Measurements from ENCODE around the gene PNMA1. TPM values are rescaled to one million over a fixed set of nuclear protein-coding genes. Genes with fewer than 3 reads are reported as not detected.

The PNMA1 gene
- total RNA-seq, 4 donors from 2014 or later: 12.6 to 58.0 (median 39.4) TPM

DNA sequence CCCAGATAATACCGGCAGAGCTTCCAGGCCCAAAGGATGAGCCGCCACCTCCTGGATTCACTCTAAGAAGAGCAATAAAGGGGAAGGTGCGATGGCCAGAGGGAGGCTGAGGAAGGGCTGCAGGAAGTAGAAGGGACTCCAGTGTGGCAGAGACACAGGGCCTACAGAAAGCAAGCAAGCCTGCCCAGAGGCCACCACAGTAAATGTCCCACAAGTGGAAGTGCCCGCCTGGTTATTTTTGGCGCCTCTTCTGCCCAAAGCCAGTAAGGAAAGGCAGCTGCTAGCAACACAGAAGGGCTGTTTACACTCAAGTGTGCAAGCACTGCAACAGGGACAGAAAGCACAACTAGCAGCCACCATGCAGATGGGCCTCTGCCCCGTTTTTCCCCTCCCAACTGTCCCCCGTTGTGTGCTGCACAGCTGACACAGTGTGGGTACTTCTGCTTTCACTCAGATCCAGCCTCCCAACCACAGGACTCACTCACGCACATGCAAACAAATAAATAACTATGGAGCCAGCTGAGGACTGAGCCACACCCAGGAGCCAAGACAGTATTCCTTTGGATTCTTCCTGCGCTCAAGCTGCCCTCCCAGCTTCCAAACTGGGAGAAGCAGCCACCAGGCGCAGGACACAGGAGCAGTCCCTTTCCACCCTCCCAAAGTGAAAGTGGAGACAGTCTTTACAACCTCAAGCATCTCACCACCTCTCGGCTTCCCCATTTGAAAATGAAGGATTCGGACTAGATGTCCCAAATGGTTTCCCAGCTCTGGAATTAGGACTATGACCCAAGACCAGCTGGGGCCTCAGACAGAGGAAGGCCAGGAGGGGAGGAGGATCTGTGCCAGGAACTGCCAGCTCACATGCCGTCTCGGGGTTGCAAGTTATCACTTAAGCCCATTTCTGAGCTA is 40.0 kb upstream of the PNMA1 start:
- peak overlapping the region in 1 of 2 donors; percentile 14 for H3K4me3 ChIP-seq
- TF ChIP-seq, protein P1, sequence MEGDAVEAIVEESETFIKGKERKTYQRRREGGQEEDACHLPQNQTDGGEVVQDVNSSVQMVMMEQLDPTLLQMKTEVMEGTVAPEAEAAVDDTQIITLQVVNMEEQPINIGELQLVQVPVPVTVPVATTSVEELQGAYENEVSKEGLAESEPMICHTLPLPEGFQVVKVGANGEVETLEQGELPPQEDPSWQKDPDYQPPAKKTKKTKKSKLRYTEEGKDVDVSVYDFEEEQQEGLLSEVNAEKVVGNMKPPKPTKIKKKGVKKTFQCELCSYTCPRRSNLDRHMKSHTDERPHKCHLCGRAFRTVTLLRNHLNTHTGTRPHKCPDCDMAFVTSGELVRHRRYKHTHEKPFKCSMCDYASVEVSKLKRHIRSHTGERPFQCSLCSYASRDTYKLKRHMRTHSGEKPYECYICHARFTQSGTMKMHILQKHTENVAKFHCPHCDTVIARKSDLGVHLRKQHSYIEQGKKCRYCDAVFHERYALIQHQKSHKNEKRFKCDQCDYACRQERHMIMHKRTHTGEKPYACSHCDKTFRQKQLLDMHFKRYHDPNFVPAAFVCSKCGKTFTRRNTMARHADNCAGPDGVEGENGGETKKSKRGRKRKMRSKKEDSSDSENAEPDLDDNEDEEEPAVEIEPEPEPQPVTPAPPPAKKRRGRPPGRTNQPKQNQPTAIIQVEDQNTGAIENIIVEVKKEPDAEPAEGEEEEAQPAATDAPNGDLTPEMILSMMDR (IDR thresholded peaks at IDR 0.05): no peak
- no peak for TF ChIP-seq POLR2A (IDR thresholded peaks at IDR 0.05)
- DNase-seq: no peak
- H3K36me3 ChIP-seq: no peaks in the 10 kb centered on the region
- H3K27ac ChIP-seq: peak overlapping the region; percentile 95 to 97
- no peaks in the 10 kb centered on the region for H3K9me3 ChIP-seq
- no peaks in the 10 kb centered on the region for H3K27me3 ChIP-seq
- H3K4me1 ChIP-seq: peaks cover 31 to 69% of the 10 kb centered on the region in 2 donors
- intact Hi-C loops (cut with DNase I; ENCODE audit: low total_unique reads): no loop called here

DNA sequence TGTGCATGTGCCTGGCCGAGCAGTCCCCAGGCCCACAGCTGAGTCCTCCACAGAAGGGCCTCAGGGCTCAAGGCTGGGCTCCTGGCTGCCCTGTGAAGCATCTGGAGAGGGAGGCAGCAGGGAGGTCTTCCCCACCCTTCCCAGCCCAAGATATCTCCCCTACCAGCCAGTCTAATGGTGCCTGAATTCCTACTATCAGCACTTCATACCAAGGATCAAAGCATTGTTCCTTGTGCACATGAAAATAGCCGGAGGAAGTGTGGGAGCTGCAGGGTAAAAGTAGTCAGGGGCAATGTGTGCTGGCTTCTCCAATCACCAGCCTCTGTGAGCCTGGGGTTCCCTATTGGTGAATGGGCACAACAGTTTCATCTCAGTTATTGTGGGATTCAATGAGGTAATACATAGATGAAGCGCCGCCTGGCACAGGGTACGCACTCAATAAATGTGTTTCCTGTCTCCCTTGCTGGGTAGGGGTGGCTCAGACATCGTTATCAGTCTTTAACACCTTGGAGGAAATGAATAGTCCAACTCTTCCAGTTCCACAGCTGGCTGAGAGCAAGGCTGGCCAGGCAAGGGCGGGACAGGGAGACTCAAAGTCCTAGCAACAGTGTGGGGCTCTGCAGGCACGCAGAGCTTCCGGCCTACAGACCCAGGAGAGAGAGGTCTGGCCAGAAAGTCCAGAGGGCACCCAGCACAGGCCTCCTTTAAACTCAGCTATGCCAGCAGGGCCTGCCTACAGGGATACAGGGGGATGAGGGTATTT is 39.1 kb upstream of the PNMA1 start:
- peak in 1 of 2 donors; percentile 77 for DNase-seq
- Histone ChIP-seq H3K4me3 (no peak overlapping the region), H3K27ac (peak overlapping the region; percentile 95 to 97), H3K36me3 (no peaks in the 10 kb centered on the region), H3K9me3 (no peaks in the 10 kb centered on the region), H3K4me1 (peaks cover 31 to 69% of the 10 kb centered on the region in 2 donors), H3K27me3 (no peaks in the 10 kb centered on the region)
- intact Hi-C loops (cut with DNase I; ENCODE audit: low total_unique reads): no loop called here
- TF ChIP-seq, protein P1 (IDR thresholded peaks at IDR 0.05): no peak
- TF ChIP-seq POLR2A (IDR thresholded peaks at IDR 0.05): no peak

DNA sequence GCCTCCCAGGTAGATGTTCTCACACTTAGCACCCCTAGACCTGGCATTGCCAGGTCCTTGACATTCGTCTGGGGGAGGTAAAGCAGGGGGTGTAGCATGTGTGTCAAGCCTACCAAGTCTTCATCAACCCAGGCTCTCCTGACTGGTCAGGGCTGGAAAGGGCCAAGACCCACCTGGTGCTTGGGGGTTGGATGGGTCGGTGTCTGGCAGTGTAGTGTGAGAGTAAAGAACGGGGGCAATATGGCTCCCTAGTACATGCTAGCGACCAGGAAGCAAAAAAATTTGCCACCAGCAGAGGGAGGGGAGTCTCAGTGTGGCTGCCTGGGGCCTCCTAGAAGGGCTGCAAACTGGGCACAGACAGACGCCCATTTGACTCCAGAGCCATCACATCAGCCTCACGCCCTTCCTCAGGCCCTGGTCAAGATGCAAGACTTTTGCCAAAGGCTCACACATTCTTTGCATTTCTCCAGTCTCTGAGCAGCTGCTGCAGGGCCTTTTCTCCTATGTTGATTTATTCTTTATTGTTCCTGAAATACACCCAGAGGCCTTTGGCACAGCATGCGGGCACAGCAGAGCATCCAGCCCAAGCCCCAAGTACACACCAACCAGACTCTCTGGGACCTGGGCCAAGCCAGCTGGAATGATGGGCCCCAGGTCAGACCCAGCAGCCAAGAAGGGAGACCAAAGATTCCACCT is 38.3 kb upstream of the PNMA1 start:
- peak; percentile 66 to 72 for DNase-seq
- H3K4me1 ChIP-seq: peaks cover 23 to 62% of the 10 kb centered on the region in 2 donors
- H3K9me3 ChIP-seq: no peaks in the 10 kb centered on the region
- no peaks in the 10 kb centered on the region for H3K27me3 ChIP-seq
- no peaks in the 10 kb centered on the region for H3K36me3 ChIP-seq
- no peak for TF ChIP-seq POLR2A (IDR thresholded peaks at IDR 0.05)
- TF ChIP-seq, protein P1 (IDR thresholded peaks at IDR 0.05): peak in 1 of 4 experiments; percentile 6
- intact Hi-C loops (cut with DNase I; ENCODE audit: low total_unique reads): no loop called here
- H3K4me3 ChIP-seq: no peak overlapping the region
- peak overlapping the region; percentile 95 to 97 for H3K27ac ChIP-seq

DNA sequence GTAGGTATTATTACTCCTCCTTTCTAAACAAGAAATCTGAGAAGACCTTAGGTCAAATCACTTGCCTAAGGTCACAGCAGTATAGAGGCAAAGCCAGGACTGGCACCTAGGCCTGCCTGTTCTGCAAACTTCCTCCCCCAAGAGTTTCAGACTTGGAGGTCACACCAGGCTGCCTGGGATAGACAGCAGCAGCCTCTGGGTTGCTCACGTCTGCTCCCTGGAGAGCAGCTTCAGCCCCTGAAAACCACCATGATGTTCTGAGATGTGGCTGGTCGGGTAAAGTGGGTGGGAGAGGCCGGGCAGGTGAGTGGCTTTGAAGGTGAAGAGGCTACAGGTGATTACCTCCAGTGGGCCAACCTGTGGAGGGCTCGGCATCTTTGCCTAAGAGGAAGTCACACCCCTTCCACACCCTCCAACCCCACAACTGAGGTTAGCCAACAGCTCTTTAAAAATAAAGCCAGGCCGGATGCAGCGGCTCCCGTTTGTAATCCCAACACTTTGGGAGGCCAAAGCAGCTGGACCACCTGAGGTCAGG is 37.0 kb upstream of the PNMA1 start:
- no peaks in the 10 kb centered on the region for H3K27me3 ChIP-seq
- no peak for DNase-seq
- H3K4me3 ChIP-seq: no peak overlapping the region
- TF ChIP-seq, protein P1 (IDR thresholded peaks at IDR 0.05): no peak
- no peak for TF ChIP-seq POLR2A (IDR thresholded peaks at IDR 0.05)
- H3K9me3 ChIP-seq: no peaks in the 10 kb centered on the region
- peaks cover 31 to 63% of the 10 kb centered on the region in 2 donors for H3K4me1 ChIP-seq
- intact Hi-C loops (cut with DNase I; ENCODE audit: low total_unique reads): no loop called here
- H3K27ac ChIP-seq: peak overlapping the region; percentile 95 to 97
- no peaks in the 10 kb centered on the region for H3K36me3 ChIP-seq
